Activated CD4-positive, alpha-beta memory T cell treated with anti-CD3 and anti-CD28 coated beads, Interleukin-2, amount 10 ng/mL, durations not matched to agents 7 days and 5 days (primary cell): ENCODE measurements around the gene FPR2. TPM values are rescaled to one million over a fixed set of nuclear protein-coding genes. Genes with fewer than 3 reads are reported as not detected.
"Not testable (repeated sequence)": the region's sequence is repeated elsewhere in the genome, so short reads cannot be mapped to it uniquely, and the experiment has no call there.

ENCODE experiments used
- CTCF ChIA-PET: fragments of 350-600 bp; sonication (Branson Sonifier 250); formaldehyde crosslinking; loops from one replicate; lab custom pipeline; 2021; ENCODE audit warnings: antibody characterized with exemption, inconsistent platforms; lab: Charles Lee
- POLR2A ChIA-PET: fragments of 350-600 bp; sonication (Branson Sonifier 250); formaldehyde crosslinking; loops from one replicate; lab custom pipeline; 2021; ENCODE audit warnings: antibody characterized with exemption; lab: Charles Lee
- DNase-seq: peaks from one replicate; pipeline ENCODE4 v3.0.0-alpha.2; 2020
- H3K27ac Mint-ChIP-seq: one replicate; pipeline ENCODE4 v1.8.0; 2021; ENCODE audit warnings: mild to moderate bottlenecking, mixed read lengths
- H3K27me3 Mint-ChIP-seq: one replicate; pipeline ENCODE4 v1.8.0; 2021; ENCODE audit warnings: mixed read lengths
- H3K36me3 Mint-ChIP-seq: one replicate; pipeline ENCODE4 v1.8.0; 2021; ENCODE audit warnings: low read depth, mixed read lengths
- H3K4me1 Mint-ChIP-seq: one replicate; pipeline ENCODE4 v1.8.0; 2021; ENCODE audit warnings: mixed read lengths
- H3K4me3 Mint-ChIP-seq: one replicate; pipeline ENCODE4 v1.8.0; 2021; ENCODE audit warnings: mild to moderate bottlenecking, mixed read lengths
- H3K9me3 Mint-ChIP-seq: one replicate; pipeline ENCODE4 v1.8.0; 2021; ENCODE audit warnings: mixed read lengths
- total RNA-seq, 2 experiments: library from RNA; stranded (reverse); gene quantifications; one replicate each; pipeline ENCODE4 v1.2.3, GENCODE V29; 2021

Gene FPR2
- total RNA-seq, 2 experiments from 2014 or later, result not detected

DNA sequence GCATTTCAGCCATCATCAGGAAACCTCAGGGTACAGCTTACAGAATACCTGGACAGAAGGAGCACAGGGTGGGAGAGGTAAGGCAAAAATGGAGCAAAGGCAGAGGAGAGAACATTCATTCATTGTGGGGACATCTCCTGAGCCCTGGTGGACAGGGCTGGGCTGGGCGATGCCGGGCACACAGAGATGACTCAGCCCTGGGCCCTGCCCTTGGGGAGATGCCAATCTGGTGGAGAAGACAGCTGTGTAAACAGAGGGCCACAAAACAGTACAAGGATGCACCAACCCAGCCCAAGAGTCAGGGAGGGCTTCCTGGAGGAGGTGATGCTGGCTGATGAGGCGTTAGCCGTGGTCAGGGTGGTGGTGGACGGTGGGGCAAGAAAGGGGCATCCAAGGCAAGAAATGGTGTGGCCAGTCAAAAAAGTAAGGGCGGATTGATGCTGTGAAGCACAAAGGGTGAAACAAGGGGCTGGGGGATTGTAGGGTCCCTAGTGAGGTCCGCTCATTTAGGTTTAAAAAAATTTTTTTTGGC lies 33.6 kb upstream of the FPR2 start:
- Mint-ChIP-seq H3K4me1 (no peaks in the 10 kb centered on the region), H3K4me3 (no peak overlapping the region), H3K9me3 (peaks cover 2% of the 10 kb centered on the region), H3K36me3 (peaks cover 4% of the 10 kb centered on the region), H3K27ac (no peak overlapping the region), H3K27me3 (peaks cover 8% of the 10 kb centered on the region)
- no peak for DNase-seq
- ChIA-PET CTCF (no interaction called here), POLR2A (no interaction called here)

DNA sequence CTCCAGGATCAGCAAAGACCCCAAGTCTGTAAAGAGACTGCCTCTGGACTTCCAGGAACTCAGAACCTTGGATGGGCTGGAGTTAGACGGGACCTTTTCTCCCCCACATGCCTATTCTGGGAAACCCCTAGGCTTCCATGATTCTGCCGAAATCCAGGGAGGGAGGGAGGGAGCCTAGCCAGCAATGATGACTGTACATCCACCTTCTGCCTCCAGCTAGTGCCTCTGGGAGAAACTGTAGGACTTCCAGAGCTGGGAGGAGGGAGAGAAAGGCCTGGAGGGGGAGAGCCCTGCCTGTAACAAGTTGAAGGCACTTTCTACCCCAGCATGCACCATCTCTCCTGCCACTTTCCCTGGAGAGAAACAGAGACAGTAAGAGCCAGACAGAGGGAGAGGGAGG lies 31.2 kb upstream of the FPR2 start:
- CTCF ChIA-PET, result no interaction called here
- DNase-seq, result no peak
- Mint-ChIP-seq H3K36me3 (peaks cover 4% of the 10 kb centered on the region), H3K27me3 (peaks cover 5% of the 10 kb centered on the region), H3K4me1 (no peaks in the 10 kb centered on the region), H3K27ac (no peak overlapping the region), H3K9me3 (peaks cover 2% of the 10 kb centered on the region), H3K4me3 (no peak overlapping the region)
- POLR2A ChIA-PET, result no interaction called here

DNA sequence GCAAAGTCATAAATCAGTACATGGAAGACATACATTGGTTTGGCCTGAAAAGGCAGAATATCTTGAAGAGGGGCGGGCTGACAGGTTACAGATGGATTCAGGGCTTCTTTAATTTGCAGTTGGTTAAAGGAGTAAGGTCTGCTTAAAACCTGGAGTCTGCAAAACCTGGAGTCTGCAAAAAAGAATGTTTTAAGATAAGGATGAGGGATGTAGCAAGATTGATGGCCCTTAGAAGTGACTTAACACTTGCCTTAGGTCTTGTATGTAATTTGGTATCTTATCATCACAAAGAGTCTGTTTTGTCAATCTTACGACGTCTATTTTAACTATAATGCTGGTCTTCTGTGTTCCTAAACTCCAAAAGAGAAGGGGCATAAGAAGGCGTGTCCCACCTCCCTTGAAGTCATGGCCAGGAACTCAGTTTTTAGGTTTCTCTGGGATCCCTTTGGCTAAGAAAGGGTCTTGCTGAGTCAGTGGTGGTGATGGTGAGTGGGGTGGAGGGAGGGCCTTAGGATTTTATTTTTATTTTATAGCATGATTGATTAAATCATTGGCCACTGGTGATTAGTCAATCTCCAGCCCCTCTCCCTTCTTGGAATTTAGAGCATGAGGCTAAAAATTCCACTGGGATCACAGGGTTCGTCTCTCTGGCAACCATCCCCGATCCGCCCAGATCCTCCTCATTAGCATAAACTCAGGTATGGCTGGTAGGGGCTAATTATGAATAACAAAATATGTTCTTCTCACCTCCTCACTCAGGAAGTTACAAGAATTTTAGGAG lies 27.0 kb upstream of the FPR2 start:
- H3K9me3 Mint-ChIP-seq, result peaks cover under 1% of the 10 kb centered on the region
- no peaks in the 10 kb centered on the region for H3K4me1 Mint-ChIP-seq
- H3K4me3 Mint-ChIP-seq, result no peak overlapping the region
- no peaks in the 10 kb centered on the region for H3K36me3 Mint-ChIP-seq
- ChIA-PET POLR2A (no interaction called here), CTCF (no interaction called here)
- no peak overlapping the region for H3K27ac Mint-ChIP-seq
- no peaks in the 10 kb centered on the region for H3K27me3 Mint-ChIP-seq
- no peak for DNase-seq

DNA sequence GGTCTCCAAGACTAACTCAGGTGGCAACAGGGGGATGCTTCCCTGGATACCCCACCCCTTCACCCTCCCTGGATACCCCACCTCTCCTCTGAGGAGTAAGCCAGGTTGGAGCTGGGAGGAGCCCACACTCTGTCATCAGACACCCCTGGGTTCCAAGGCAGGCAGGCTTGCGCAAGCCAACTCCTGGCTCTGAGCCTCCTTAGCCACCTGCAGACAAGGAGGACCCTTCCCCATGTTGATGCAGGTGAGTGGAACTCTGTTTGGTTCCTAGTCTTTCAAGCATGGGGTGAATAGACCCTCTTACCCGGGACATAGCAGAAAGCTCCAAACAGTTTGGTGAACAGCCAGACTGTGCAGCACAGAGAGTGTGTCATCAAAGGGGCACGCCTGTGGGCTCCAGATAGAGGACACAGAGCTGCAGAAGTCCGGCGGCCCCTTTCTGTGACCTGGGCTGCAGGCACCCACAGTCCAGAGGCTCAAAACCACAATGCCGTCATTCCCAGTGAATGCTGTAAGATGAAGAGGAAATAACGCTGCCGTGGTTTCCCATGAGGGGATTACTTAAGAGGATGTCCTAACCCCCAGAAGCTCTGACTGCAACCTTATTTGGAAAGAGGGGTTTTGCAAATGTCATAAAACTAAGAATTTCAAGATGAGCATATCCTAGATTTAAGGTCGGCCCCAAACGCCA lies 25.1 kb upstream of the FPR2 start:
- ChIA-PET CTCF (no interaction called here), POLR2A (no interaction called here)
- no peaks in the 10 kb centered on the region for H3K36me3 Mint-ChIP-seq
- H3K27ac Mint-ChIP-seq, result no peak overlapping the region
- H3K4me3 Mint-ChIP-seq, result no peak overlapping the region
- no peaks in the 10 kb centered on the region for H3K4me1 Mint-ChIP-seq
- H3K27me3 Mint-ChIP-seq, result no peaks in the 10 kb centered on the region
- H3K9me3 Mint-ChIP-seq, result peaks cover 2% of the 10 kb centered on the region
- DNase-seq, result no peak

DNA sequence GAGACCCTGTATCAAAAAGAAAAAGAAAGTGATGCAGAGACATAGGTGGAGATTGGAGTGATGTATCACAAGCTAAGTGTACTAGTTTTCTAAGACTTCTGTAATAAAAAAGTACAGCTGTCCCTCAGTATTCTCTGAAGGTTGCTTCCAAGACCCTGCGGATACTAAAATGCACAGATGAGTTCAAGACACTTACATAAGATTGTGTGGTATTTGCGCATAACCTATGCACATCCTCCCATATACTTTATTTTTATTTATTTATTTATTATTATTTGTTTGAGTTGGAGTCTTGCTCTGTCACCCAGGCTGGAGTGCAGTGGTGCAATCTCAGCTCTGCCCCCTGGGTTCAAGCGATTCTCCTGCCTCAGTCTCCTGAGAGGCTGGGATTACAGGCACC lies 23.6 kb upstream of the FPR2 start:
- Mint-ChIP-seq H3K4me3 (no peak overlapping the region), H3K9me3 (peaks cover 2% of the 10 kb centered on the region), H3K27ac (no peak overlapping the region), H3K27me3 (no peaks in the 10 kb centered on the region), H3K4me1 (no peaks in the 10 kb centered on the region), H3K36me3 (no peaks in the 10 kb centered on the region)
- DNase-seq, result no peak
- ChIA-PET POLR2A (no interaction called here), CTCF (no interaction called here)

GRCh38 chr19:51737924-51738323 lies 23.1 kb upstream of the FPR2 start:
- Mint-ChIP-seq H3K27ac (no peak overlapping the region), H3K4me1 (no peaks in the 10 kb centered on the region), H3K9me3 (peaks cover 2% of the 10 kb centered on the region), H3K36me3 (no peaks in the 10 kb centered on the region), H3K4me3 (no peak overlapping the region), H3K27me3 (no peaks in the 10 kb centered on the region)
- no peak for DNase-seq
- POLR2A ChIA-PET, result no interaction called here
- CTCF ChIA-PET, result no interaction called here

- H3K4me3 Mint-ChIP-seq, POLR2A ChIA-PET, H3K4me1 Mint-ChIP-seq, CTCF ChIA-PET, H3K9me3 Mint-ChIP-seq, H3K27ac Mint-ChIP-seq, H3K27me3 Mint-ChIP-seq, DNase-seq, H3K36me3 Mint-ChIP-seq: not testable (repeated sequence)
Observed at GRCh38 chr19:51738523-51738922, 22.5 kb upstream of the FPR2 start.

GRCh38 chr19:51739466-51740213 lies 21.3 kb upstream of the FPR2 start:
- H3K27ac Mint-ChIP-seq, result no peak overlapping the region
- H3K9me3 Mint-ChIP-seq, result peaks cover 2% of the 10 kb centered on the region
- POLR2A ChIA-PET, result no interaction called here
- no peaks in the 10 kb centered on the region for H3K36me3 Mint-ChIP-seq
- H3K4me3 Mint-ChIP-seq, result no peak overlapping the region
- no peaks in the 10 kb centered on the region for H3K27me3 Mint-ChIP-seq
- no peak for DNase-seq
- CTCF ChIA-PET, result no interaction called here
- no peaks in the 10 kb centered on the region for H3K4me1 Mint-ChIP-seq

- no peaks in the 10 kb centered on the region for H3K36me3 Mint-ChIP-seq
- no peaks in the 10 kb centered on the region for H3K4me1 Mint-ChIP-seq
- POLR2A ChIA-PET, result no interaction called here
- H3K9me3 Mint-ChIP-seq, result peaks cover 2% of the 10 kb centered on the region
- no peak overlapping the region for H3K27ac Mint-ChIP-seq
- no peak for DNase-seq
- H3K27me3 Mint-ChIP-seq, result no peaks in the 10 kb centered on the region
- H3K4me3 Mint-ChIP-seq, result no peak overlapping the region
- CTCF ChIA-PET, result no interaction called here
Observed at GRCh38 chr19:51740356-51740755, 20.6 kb upstream of the FPR2 start.

- ChIA-PET CTCF (no interaction called here), POLR2A (no interaction called here)
- H3K27me3 Mint-ChIP-seq, result no peaks in the 10 kb centered on the region
- DNase-seq, result no peak
- H3K36me3 Mint-ChIP-seq, result no peaks in the 10 kb centered on the region
- H3K4me1 Mint-ChIP-seq, result no peaks in the 10 kb centered on the region
- H3K27ac Mint-ChIP-seq, result no peak overlapping the region
- peaks cover 5% of the 10 kb centered on the region for H3K9me3 Mint-ChIP-seq
- H3K4me3 Mint-ChIP-seq, result no peak overlapping the region
Observed at GRCh38 chr19:51742789-51743188, 18.2 kb upstream of the FPR2 start.

DNA sequence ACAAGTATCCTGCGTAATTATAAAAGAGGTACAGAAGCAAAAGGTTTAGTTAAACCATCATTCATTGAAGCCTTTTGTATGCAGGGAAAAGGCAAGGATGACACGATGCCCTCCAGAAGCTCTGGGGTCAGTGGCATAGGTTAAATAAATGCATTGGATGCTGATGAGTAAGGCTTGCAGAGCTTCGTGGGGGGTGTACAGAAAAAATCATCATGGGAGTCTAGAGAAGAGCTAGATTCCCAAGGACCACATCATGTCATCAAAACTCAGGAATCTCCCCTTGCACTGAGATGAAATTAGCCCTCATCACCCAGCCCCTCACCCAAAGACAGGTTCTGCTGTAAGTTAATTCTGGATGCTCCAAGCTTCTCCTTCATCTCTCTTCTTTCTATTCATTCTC lies 17.6 kb upstream of the FPR2 start:
- CTCF ChIA-PET, result no interaction called here
- Mint-ChIP-seq H3K4me1 (no peaks in the 10 kb centered on the region), H3K9me3 (peaks cover 5% of the 10 kb centered on the region)

GRCh38 chr19:51746731-51747130 lies 14.2 kb upstream of the FPR2 start:
- H3K4me3 Mint-ChIP-seq, result no peak overlapping the region
- no peak overlapping the region for H3K27ac Mint-ChIP-seq
- H3K27me3 Mint-ChIP-seq, result no peaks in the 10 kb centered on the region
- no peaks in the 10 kb centered on the region for H3K4me1 Mint-ChIP-seq
- H3K36me3 Mint-ChIP-seq, result no peaks in the 10 kb centered on the region
- DNase-seq, result no peak
- H3K9me3 Mint-ChIP-seq, result peaks cover 8% of the 10 kb centered on the region
- CTCF ChIA-PET, result no interaction called here
- POLR2A ChIA-PET, result no interaction called here

More for the DNA sequence above, 17.6 kb upstream of the FPR2 start:
- no peak for DNase-seq
- Mint-ChIP-seq H3K27ac (no peak overlapping the region), H3K36me3 (no peaks in the 10 kb centered on the region), H3K4me3 (no peak overlapping the region), H3K27me3 (no peaks in the 10 kb centered on the region)
- POLR2A ChIA-PET, result no interaction called here

GRCh38 chr19:51749979-51750378 lies 11.0 kb upstream of the FPR2 start:
- H3K4me1 Mint-ChIP-seq, result no peaks in the 10 kb centered on the region

More at GRCh38 chr19:51749979-51750378, 11.0 kb upstream of the FPR2 start:
- H3K27me3 Mint-ChIP-seq, result no peaks in the 10 kb centered on the region
- DNase-seq, result no peak
- H3K27ac Mint-ChIP-seq, result no peak overlapping the region
- ChIA-PET POLR2A (no interaction called here), CTCF (no interaction called here)
- H3K9me3 Mint-ChIP-seq, result peaks cover 16% of the 10 kb centered on the region
- no peak overlapping the region for H3K4me3 Mint-ChIP-seq
- H3K36me3 Mint-ChIP-seq, result no peaks in the 10 kb centered on the region
